Thoracic aorta (tissue), 2 donors: ENCODE results near the gene ZCCHC24. TPM values are rescaled to one million over a fixed set of nuclear protein-coding genes. Genes with fewer than 3 reads are reported as not detected.

Experiments used
- ATAC-seq: fragments of 150-250 bp; one replicate; pipeline ENCODE4 v1.8.0; 2017; ENCODE audit warnings: low read depth; ENCODE audit not compliant: insufficient number of reproducible peaks, low FRiP score
- DNase-seq: peaks from one replicate; pipeline ENCODE4 v3.0.0-alpha.2; 2020; ENCODE audit warnings: low spot score
- H3K27ac ChIP-seq, 2 donors: fragments of 200-600 bp; sonication (generic); 1 replicate in 1 of 2; 2 replicates in 1 of 2; pipeline ENCODE4 v1.5.1; 2016; ENCODE audit warnings: mild to moderate bottlenecking in 2 of 2, moderate library complexity in 2 of 2
- H3K27me3 ChIP-seq: fragments of 200-600 bp; sonication (generic); replicated peaks from 2 replicates; pipeline ENCODE4 v1.6.0; 2016; ENCODE audit warnings: mild to moderate bottlenecking; ENCODE audit not compliant: insufficient read depth
- H3K36me3 ChIP-seq: fragments of 200-600 bp; sonication (generic); one replicate; pipeline ENCODE4 v1.5.1; 2016
- H3K4me1 ChIP-seq, 2 donors: fragments of 200-600 bp; sonication (generic); 1 replicate in 1 of 2; 2 replicates in 1 of 2; pipeline versions ENCODE4 v1.5.1 to v1.6.0; 2016; ENCODE audit warnings: low read depth in 2 of 2, mild to moderate bottlenecking in 1 of 2; ENCODE audit not compliant: control insufficient read depth in 1 of 2
- H3K4me3 ChIP-seq: fragments of 200-600 bp; sonication (generic); 2 replicates; pipeline ENCODE4 v1.5.1; 2016; ENCODE audit warnings: mild to moderate bottlenecking
- H3K9me3 ChIP-seq: fragments of 200-600 bp; sonication (generic); 2 replicates; pipeline ENCODE4 v1.5.1; 2016
- CTCF ChIP-seq: fragments of 200-600 bp; sonication (generic); IDR thresholded peaks from one replicate; pipeline ENCODE4 v1.5.1; 2019; ENCODE audit warnings: antibody characterized with exemption
- total RNA-seq, 2 donors: library from RNA; depleted of rRNA; stranded (reverse); fragments of >200 nt; gene quantifications; one replicate each; pipeline versions ENCODE4 v1.1.0 to v1.2.3, GENCODE V29; 2016

The ZCCHC24 gene
- total RNA-seq, 2 donors from 2014 or later = 66.9 to 82.9 TPM

GRCh38 chr10:79473496-79474095 is 28.2 kb upstream of the ZCCHC24 start:
- no peaks in the 10 kb centered on the region for H3K9me3 ChIP-seq
- no peaks in the 10 kb centered on the region for H3K4me1 ChIP-seq
- no peaks in the 10 kb centered on the region for H3K36me3 ChIP-seq
- no peak overlapping the region for H3K4me3 ChIP-seq
- no peak for TF ChIP-seq CTCF
- H3K27me3 ChIP-seq = no peaks in the 10 kb centered on the region
- no peak overlapping the region for H3K27ac ChIP-seq
- DNase-seq = no peak
- no peak for ATAC-seq

DNA sequence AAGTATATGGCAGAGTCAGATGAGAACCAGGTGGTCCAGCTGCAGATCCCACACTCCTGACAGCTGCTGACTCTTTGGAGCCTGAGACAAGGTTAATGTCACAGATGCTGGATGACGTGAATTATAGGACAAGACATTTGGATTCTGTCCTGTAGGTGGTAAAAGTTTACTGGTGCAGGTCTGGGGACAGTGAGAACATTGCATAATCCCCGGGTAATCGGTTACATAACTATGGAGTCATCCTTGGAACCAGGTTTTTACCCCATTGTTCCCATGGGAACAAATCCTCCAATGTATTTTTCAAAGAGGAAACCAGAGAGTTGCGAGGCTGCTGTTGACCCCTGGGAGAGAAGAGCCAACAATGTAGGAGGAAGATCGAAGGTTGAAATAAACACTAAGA is 27.5 kb upstream of the ZCCHC24 start:
- Histone ChIP-seq H3K4me1 (peaks cover 0 to 1% of the 10 kb centered on the region in 2 donors), H3K36me3 (no peaks in the 10 kb centered on the region), H3K27me3 (no peaks in the 10 kb centered on the region), H3K27ac (no peak overlapping the region), H3K9me3 (no peaks in the 10 kb centered on the region), H3K4me3 (no peak overlapping the region)
- no peak for ATAC-seq
- no peak for DNase-seq
- TF ChIP-seq CTCF = no peak

- DNase-seq = no peak
- Histone ChIP-seq H3K27me3 (no peaks in the 10 kb centered on the region), H3K27ac (no peak overlapping the region), H3K36me3 (no peaks in the 10 kb centered on the region), H3K9me3 (no peaks in the 10 kb centered on the region), H3K4me3 (no peak overlapping the region), H3K4me1 (peaks cover 0 to 6% of the 10 kb centered on the region in 2 donors)
- ATAC-seq = no peak
- TF ChIP-seq CTCF = no peak
Measured at GRCh38 chr10:79472449-79472848, 27.0 kb upstream of the ZCCHC24 start.

- H3K9me3 ChIP-seq = no peaks in the 10 kb centered on the region
- no peaks in the 10 kb centered on the region for H3K36me3 ChIP-seq
- ATAC-seq (no peak), DNase-seq (no peak)
- no peaks in the 10 kb centered on the region for H3K27me3 ChIP-seq
- no peak overlapping the region for H3K4me3 ChIP-seq
- H3K4me1 ChIP-seq = peaks cover 0 to 7% of the 10 kb centered on the region in 2 donors
- TF ChIP-seq CTCF = no peak
- H3K27ac ChIP-seq = no peak overlapping the region
Measured at GRCh38 chr10:79471776-79472175, 26.4 kb upstream of the ZCCHC24 start.

- no peaks in the 10 kb centered on the region for H3K27me3 ChIP-seq
- H3K27ac ChIP-seq = no peak overlapping the region
- TF ChIP-seq CTCF = no peak
- H3K36me3 ChIP-seq = no peaks in the 10 kb centered on the region
- no peaks in the 10 kb centered on the region for H3K9me3 ChIP-seq
- DNase-seq (no peak), ATAC-seq (no peak)
- H3K4me3 ChIP-seq = no peak overlapping the region
- peaks cover 0 to 7% of the 10 kb centered on the region in 2 donors for H3K4me1 ChIP-seq
Measured at GRCh38 chr10:79470096-79470495, 24.7 kb upstream of the ZCCHC24 start.
